Mesendoderm (in vitro differentiated cells): Measurements from ENCODE around the gene COA1.
"Not testable (repeated sequence)": the region's sequence is repeated elsewhere in the genome, so short reads cannot be mapped to it uniquely, and the experiment has no call there.

Experiments
- DNase-seq: peaks from one replicate; pipeline ENCODE4 v3.0.0; 2013
- H2AK5ac ChIP-seq: 2 replicates; pipeline ENCODE4 v1.6.1; 2013; ENCODE audit warnings: low read length, inconsistent platforms
- H2BK120ac ChIP-seq: 2 replicates; pipeline ENCODE4 v1.6.1; 2013; ENCODE audit warnings: low read depth, mild to moderate bottlenecking, low read length, moderate library complexity, mixed read lengths
- H2BK15ac ChIP-seq: replicated peaks from 2 replicates; pipeline ENCODE4 v1.6.1; 2013; ENCODE audit warnings: low read depth, mild to moderate bottlenecking, moderate library complexity
- H2BK5ac ChIP-seq: 2 replicates; pipeline ENCODE4 v1.6.1; 2013; ENCODE audit warnings: low read length, inconsistent platforms
- H3K18ac ChIP-seq: 2 replicates; pipeline ENCODE4 v1.6.1; 2013; ENCODE audit warnings: mild to moderate bottlenecking, low read length, mixed read lengths
- H3K23ac ChIP-seq: one replicate; pipeline ENCODE4 v1.6.1; 2013; ENCODE audit warnings: low read length
- H3K27ac ChIP-seq: 2 replicates; pipeline ENCODE4 v1.5.1; 2013; ENCODE audit warnings: low read depth, mild to moderate bottlenecking, inconsistent platforms, low read length, moderate library complexity
- H3K27me3 ChIP-seq: 2 replicates; pipeline ENCODE4 v1.6.1; 2013; ENCODE audit warnings: low read length, control low read depth, mild to moderate bottlenecking, inconsistent platforms; ENCODE audit not compliant: insufficient read depth, poor library complexity
- H3K36me3 ChIP-seq: 2 replicates; pipeline ENCODE4 v1.6.1; 2013; ENCODE audit warnings: low read length, inconsistent platforms; ENCODE audit not compliant: control insufficient read depth, insufficient read depth
- H3K4ac ChIP-seq: one replicate; pipeline ENCODE4 v1.6.1; 2013; ENCODE audit warnings: low read depth, mild to moderate bottlenecking, low read length, moderate library complexity
- H3K4me1 ChIP-seq: 2 replicates; pipeline ENCODE4 v1.6.1; 2013; ENCODE audit warnings: low read depth, low read length, inconsistent platforms; ENCODE audit not compliant: control insufficient read depth
- H3K4me2 ChIP-seq: 2 replicates; pipeline ENCODE4 v1.6.1; 2013; ENCODE audit warnings: low read length
- H3K4me3 ChIP-seq: 2 replicates; pipeline ENCODE4 v1.5.1; 2013; ENCODE audit warnings: mild to moderate bottlenecking, low read length
- H3K56ac ChIP-seq: one replicate; pipeline ENCODE4 v1.6.1; 2013; ENCODE audit warnings: low read length
- H3K79me1 ChIP-seq: 2 replicates; pipeline ENCODE4 v1.6.1; 2013; ENCODE audit warnings: low read length, inconsistent platforms
- H3K79me2 ChIP-seq: 2 replicates; pipeline ENCODE4 v1.6.1; 2013; ENCODE audit warnings: mild to moderate bottlenecking, low read length; ENCODE audit not compliant: control insufficient read depth, insufficient read depth
- H3K9ac ChIP-seq: 2 replicates; pipeline ENCODE4 v1.6.1; 2013; ENCODE audit warnings: low read length, inconsistent platforms
- H4K5ac ChIP-seq: one replicate; pipeline ENCODE4 v1.6.1; 2013; ENCODE audit warnings: low read length
- H4K8ac ChIP-seq: one replicate; pipeline ENCODE4 v1.6.1; 2013; ENCODE audit warnings: low read depth, mild to moderate bottlenecking, control low read depth, low read length, moderate library complexity
- WGBS: extraction: QIAGEN DNeasy Blood & Tissue Kit; methylation state at CpG from one replicate; pipeline ENCODE4 v1.1.7; 2013; ENCODE audit warnings: low lambda C conversion rate, missing lambda C conversion rate; ENCODE audit not compliant: insufficient coverage; ENCODE audit errors: extremely low coverage; 5-methylcytosine and 5-hydroxymethylcytosine counted together

COA1 gene

DNA sequence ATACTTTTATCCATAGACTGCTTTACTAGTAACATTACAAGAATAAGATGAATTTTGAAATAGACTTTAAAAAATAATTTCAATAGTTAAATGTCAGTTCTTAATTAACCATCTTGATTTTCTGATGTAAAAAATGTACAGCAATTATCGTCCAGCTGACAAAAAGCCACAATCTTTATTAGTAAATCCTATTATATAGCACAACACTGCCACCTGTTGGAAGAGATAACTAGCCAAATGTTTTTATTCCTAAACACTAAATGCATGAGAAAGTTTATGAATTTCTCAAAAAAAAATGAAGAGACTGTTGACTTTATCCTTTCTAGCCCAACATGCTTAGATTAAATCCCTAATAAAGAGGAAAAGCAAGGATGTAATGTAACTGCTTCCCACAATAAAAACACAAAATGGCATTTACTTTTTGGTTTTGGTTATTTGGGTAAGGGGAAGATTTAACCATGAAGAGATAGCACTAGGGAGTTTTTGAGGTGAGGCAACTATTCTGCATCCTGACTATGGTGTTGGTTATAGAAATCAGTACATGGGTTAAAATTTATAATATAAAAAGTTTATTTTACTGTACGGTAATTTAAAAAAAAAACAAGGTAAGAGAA is 8.0 kb downstream of the COA1 start:
- Histone ChIP-seq H3K9ac (no peak overlapping the region), H2BK120ac (no peak overlapping the region), H3K27ac (no peak overlapping the region), H3K56ac (no peak overlapping the region), H3K4me3 (no peak overlapping the region), H3K36me3 (no peaks in the 10 kb centered on the region), H3K4ac (no peak overlapping the region), H3K4me2 (no peak overlapping the region), H2BK5ac (no peak overlapping the region), H3K79me2 (peaks cover 57% of the 10 kb centered on the region), H2BK15ac (no peak overlapping the region), H3K18ac (no peak overlapping the region), H3K79me1 (peaks cover 5% of the 10 kb centered on the region), H3K23ac (no peak overlapping the region), H4K5ac (no peak overlapping the region), H3K4me1 (no peaks in the 10 kb centered on the region), H4K8ac (no peak overlapping the region), H2AK5ac (no peak overlapping the region), H3K27me3 (no peaks in the 10 kb centered on the region)
- 100% methylated on average over 1 of the region's 2 CpGs for WGBS
- peak; percentile 33 for DNase-seq

GRCh38 chr7:43716598-43716997 is 12.7 kb downstream of the COA1 start:
- Histone ChIP-seq H3K18ac (no peak overlapping the region), H2BK15ac (no peak overlapping the region), H3K36me3 (no peaks in the 10 kb centered on the region), H3K4me2 (no peak overlapping the region), H4K5ac (no peak overlapping the region), H3K79me2 (peaks cover 37% of the 10 kb centered on the region), H3K4ac (no peak overlapping the region), H2BK5ac (no peak overlapping the region), H3K9ac (no peak overlapping the region), H4K8ac (no peak overlapping the region), H3K23ac (no peak overlapping the region), H3K27me3 (no peaks in the 10 kb centered on the region), H3K56ac (no peak overlapping the region), H2AK5ac (no peak overlapping the region), H3K27ac (no peak overlapping the region), H3K4me3 (no peak overlapping the region), H2BK120ac (no peak overlapping the region), H3K79me1 (peaks cover 6% of the 10 kb centered on the region), H3K4me1 (no peaks in the 10 kb centered on the region)
- WGBS: no CpG with 5 or more reads among the region's 2 CpGs
- DNase-seq: no peak

DNA sequence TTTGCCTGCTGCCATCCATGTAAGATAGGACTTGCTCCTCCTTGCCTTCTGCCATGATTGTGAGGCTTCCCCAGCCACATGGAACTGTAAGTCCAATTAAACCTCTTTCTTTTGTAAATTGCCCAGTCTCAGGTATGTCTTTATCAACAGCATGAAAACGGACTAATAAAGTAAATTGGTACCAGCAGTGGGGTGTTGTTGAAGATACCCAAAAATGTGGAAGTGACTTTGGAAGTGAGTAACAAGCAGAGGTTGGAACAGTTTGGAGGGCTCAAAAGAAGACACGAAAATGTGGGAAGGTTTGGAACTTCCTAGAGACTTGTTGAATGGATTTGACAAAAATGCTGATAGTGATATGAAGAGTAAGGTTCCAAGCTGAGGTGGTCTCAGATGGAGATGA is 13.4 kb downstream of the COA1 start:
- H2BK120ac ChIP-seq, H3K56ac ChIP-seq, H3K79me1 ChIP-seq, H4K5ac ChIP-seq, H2BK5ac ChIP-seq, H3K23ac ChIP-seq, H4K8ac ChIP-seq, H3K18ac ChIP-seq, H3K4me2 ChIP-seq, H3K4me1 ChIP-seq, H3K4ac ChIP-seq, H3K4me3 ChIP-seq, H3K9ac ChIP-seq, DNase-seq, H2AK5ac ChIP-seq, H3K27me3 ChIP-seq, H3K27ac ChIP-seq, H3K36me3 ChIP-seq, H2BK15ac ChIP-seq: not testable (repeated sequence)
- peaks cover 40% of the 10 kb centered on the region for H3K79me2 ChIP-seq
- WGBS: no CpG with 5 or more reads among the region's 2 CpGs

DNA sequence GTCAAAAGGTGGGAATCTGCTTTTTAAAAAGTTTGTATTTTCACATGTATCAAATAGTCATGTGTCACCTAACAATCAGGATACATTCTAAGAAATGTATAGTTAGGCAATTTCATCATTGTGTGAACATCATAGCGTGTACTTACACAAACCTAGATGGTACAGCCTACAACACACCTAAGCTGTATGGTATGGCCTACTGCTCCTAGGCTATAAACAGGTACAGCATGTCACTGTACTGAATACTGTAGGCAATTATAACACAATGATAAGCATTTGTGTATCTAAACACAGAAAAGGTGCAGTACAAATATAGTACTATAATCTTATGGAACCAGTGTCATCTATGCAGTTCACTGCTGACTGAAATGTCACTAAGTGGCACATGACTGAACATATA is 17.8 kb downstream of the COA1 start:
- Histone ChIP-seq H3K79me1 (peaks cover 6% of the 10 kb centered on the region), H3K27ac (no peak overlapping the region), H3K36me3 (no peaks in the 10 kb centered on the region), H3K23ac (no peak overlapping the region), H2BK5ac (no peak overlapping the region), H3K18ac (no peak overlapping the region), H3K4me3 (no peak overlapping the region), H2BK120ac (no peak overlapping the region), H3K4me2 (no peak overlapping the region), H3K9ac (no peak overlapping the region), H4K8ac (no peak overlapping the region), H3K56ac (no peak overlapping the region), H3K79me2 (peaks cover 29% of the 10 kb centered on the region), H2AK5ac (no peak overlapping the region), H4K5ac (no peak overlapping the region), H2BK15ac (no peak overlapping the region), H3K4me1 (no peaks in the 10 kb centered on the region), H3K27me3 (no peaks in the 10 kb centered on the region), H3K4ac (no peak overlapping the region)
- WGBS: no CpG with 5 or more reads among the region's 1 CpG
- no peak for DNase-seq

- H3K9ac ChIP-seq, H3K4me1 ChIP-seq, H3K36me3 ChIP-seq, H2BK15ac ChIP-seq, H3K27me3 ChIP-seq, H4K8ac ChIP-seq, H4K5ac ChIP-seq, H3K27ac ChIP-seq, H2BK5ac ChIP-seq, H3K18ac ChIP-seq, H3K4ac ChIP-seq, H3K56ac ChIP-seq, H2AK5ac ChIP-seq, H3K23ac ChIP-seq, H2BK120ac ChIP-seq, H3K4me2 ChIP-seq, DNase-seq, H3K4me3 ChIP-seq: not testable (repeated sequence)
- H3K79me1 ChIP-seq: peaks cover 13% of the 10 kb centered on the region
- WGBS: no CpG with 5 or more reads among the region's 9 CpGs
- peaks cover 30% of the 10 kb centered on the region for H3K79me2 ChIP-seq
Measured at GRCh38 chr7:43708055-43708454, 21.3 kb downstream of the COA1 start.

- Histone ChIP-seq H3K4ac (no peak overlapping the region), H3K56ac (no peak overlapping the region), H2BK15ac (no peak overlapping the region), H3K27me3 (no peaks in the 10 kb centered on the region), H2BK120ac (no peak overlapping the region), H4K5ac (no peak overlapping the region), H4K8ac (no peak overlapping the region), H2AK5ac (no peak overlapping the region), H3K9ac (no peak overlapping the region), H2BK5ac (no peak overlapping the region), H3K23ac (no peak overlapping the region), H3K18ac (no peak overlapping the region), H3K27ac (no peak overlapping the region), H3K79me2 (peaks cover 21% of the 10 kb centered on the region), H3K4me1 (peaks cover 3% of the 10 kb centered on the region), H3K79me1 (peaks cover 11% of the 10 kb centered on the region), H3K4me2 (no peak overlapping the region), H3K4me3 (no peak overlapping the region), H3K36me3 (no peaks in the 10 kb centered on the region)
- no CpG with 5 or more reads among the region's 1 CpG for WGBS
- DNase-seq: no peak
Measured at GRCh38 chr7:43703573-43703972, 25.8 kb downstream of the COA1 start.
